ENCODE results near the gene PROCR.
A peak's percentile ranks its signal among the peaks of the same experiment; 100 is the strongest.

The PROCR gene

GRCh38 chr20:35207950-35208611, 36.2 kb downstream of the PROCR start:
- CTCF ChIA-PET: interaction anchor here (0.7 to 8.1 kb wide), 33 partner anchors 9 to 373 kb away, joined by 3 to 129 read pairs (median 5); partner anchors contain the start of genes EDEM2, GDF5 and TRPC4AP

DNA sequence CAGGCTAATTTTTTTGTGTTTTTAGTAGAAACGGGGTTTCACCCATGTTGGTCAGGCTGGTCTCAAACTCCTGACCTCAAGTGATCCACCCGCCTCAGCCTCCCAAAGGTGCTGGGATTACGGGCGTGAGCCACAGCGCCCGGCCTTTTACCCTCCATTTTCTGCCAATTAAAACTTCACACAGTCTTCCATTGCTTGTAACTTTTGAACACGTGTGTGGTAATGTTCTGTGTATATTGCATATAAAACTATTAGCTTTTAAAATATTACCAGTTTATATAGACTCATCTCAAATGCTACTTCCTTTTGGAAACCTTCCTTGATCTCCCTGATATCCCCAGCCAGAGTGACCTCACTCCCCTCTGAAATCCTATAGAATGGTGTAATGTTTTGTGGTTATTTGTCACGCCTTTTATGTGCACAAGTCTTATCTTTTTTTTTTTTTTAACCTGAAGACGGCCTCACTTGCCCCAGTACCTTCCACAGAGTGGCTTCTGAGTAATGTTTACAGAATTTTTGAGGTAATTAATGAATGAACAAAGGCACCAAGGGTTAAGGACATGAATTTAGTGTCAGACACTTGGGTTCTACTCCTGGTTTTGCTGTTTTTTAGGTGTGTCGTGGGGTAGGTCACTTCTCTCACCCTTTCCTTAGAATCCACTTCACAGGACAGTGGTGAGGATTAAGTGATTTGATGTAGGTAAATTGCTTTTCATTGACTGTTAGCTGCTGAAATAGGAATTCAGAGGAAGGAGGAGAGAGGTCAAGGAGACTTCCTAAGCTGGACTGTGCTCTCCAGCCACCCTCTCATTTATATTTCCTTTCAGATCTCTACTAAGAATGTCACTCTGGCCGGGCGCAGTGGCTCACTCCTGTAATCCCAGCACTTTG, 43.4 kb downstream of the PROCR start:
- no peak overlapping the region for H3K4me3 ChIP-seq (ENCODE audit: low read depth, low read length)
- POLR2A ChIA-PET: no interaction called here
- CTCF ChIA-PET: interaction anchor here (0.6 to 3.8 kb wide), 6 partner anchors 13 to 120 kb away, joined by 3 to 29 read pairs (median 7); no protein-coding TSS in a partner anchor
- peak; percentile 29 for DNase-seq (ENCODE audit: low read depth, low spot score)
- TF ChIP-seq, protein P1, sequence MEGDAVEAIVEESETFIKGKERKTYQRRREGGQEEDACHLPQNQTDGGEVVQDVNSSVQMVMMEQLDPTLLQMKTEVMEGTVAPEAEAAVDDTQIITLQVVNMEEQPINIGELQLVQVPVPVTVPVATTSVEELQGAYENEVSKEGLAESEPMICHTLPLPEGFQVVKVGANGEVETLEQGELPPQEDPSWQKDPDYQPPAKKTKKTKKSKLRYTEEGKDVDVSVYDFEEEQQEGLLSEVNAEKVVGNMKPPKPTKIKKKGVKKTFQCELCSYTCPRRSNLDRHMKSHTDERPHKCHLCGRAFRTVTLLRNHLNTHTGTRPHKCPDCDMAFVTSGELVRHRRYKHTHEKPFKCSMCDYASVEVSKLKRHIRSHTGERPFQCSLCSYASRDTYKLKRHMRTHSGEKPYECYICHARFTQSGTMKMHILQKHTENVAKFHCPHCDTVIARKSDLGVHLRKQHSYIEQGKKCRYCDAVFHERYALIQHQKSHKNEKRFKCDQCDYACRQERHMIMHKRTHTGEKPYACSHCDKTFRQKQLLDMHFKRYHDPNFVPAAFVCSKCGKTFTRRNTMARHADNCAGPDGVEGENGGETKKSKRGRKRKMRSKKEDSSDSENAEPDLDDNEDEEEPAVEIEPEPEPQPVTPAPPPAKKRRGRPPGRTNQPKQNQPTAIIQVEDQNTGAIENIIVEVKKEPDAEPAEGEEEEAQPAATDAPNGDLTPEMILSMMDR (IDR thresholded peaks at IDR 0.05; ENCODE audit: insufficient read depth, low read length, missing control alignments): no peak

More at GRCh38 chr20:35207950-35208611, 36.2 kb downstream of the PROCR start:
- POLR2A ChIA-PET: no interaction called here
- TF ChIP-seq, protein P1 (IDR thresholded peaks at IDR 0.05; ENCODE audit: insufficient read depth, low read length, missing control alignments): peak; percentile 60
- H3K4me3 ChIP-seq (ENCODE audit: low read depth, low read length): no peak overlapping the region; the same call in 1 of the 2 replicates
- DNase-seq (ENCODE audit: low read depth, low spot score): peak; percentile 10

- H3K4me3 ChIP-seq (ENCODE audit: low read depth, low read length): no peak overlapping the region
- DNase-seq (ENCODE audit: low read depth, low spot score): no peak
- TF ChIP-seq, protein P1 (IDR thresholded peaks at IDR 0.05; ENCODE audit: insufficient read depth, low read length, missing control alignments): no peak
- ChIA-PET CTCF (interaction anchor here (0.9 to 3.2 kb wide), 7 partner anchors 8 to 71 kb away, joined by 3 to 17 read pairs (median 5); partner anchors contain the start of gene EDEM2), POLR2A (no interaction called here)
Measured at GRCh38 chr20:35216541-35216940, 44.7 kb downstream of the PROCR start.

- ChIA-PET CTCF (interaction anchor here (0.5 to 1.5 kb wide), 4 partner anchors 10 to 79 kb away, joined by 3 to 5 read pairs (median 4); no protein-coding TSS in a partner anchor), POLR2A (no interaction called here)
- TF ChIP-seq, protein P1 (IDR thresholded peaks at IDR 0.05; ENCODE audit: insufficient read depth, low read length, missing control alignments): no peak
- DNase-seq (ENCODE audit: low read depth, low spot score): no peak
- H3K4me3 ChIP-seq (ENCODE audit: low read depth, low read length): no peak overlapping the region
Measured at GRCh38 chr20:35223941-35224340, 52.1 kb downstream of the PROCR start.

DNA sequence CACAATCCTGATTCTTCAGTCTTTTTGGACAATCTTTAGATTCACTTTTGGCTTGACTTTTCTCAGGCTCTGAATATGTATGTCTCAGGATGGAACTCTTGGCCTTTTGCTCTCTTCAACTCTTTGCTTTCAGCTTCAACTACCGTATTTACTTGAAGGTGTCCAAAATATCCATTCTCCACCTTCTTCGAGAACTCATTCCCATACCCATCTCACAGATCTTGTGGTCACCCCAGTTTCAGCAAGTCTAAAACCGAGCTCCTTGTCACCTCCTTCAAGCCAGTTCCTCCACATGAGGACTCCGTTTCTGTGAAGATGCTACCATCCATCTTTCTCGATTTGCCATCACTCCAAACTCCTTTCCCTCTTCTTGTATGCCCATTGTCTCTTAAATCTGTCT, 52.7 kb downstream of the PROCR start:
- H3K4me3 ChIP-seq (ENCODE audit: low read depth, low read length): no peak overlapping the region
- POLR2A ChIA-PET: no interaction called here

More for the DNA sequence above, 52.7 kb downstream of the PROCR start:
- DNase-seq (ENCODE audit: low read depth, low spot score): no peak
- TF ChIP-seq, protein P1 (IDR thresholded peaks at IDR 0.05; ENCODE audit: insufficient read depth, low read length, missing control alignments): no peak
- CTCF ChIA-PET: interaction anchor here (1.3 to 1.5 kb wide), 3 partner anchors 9 to 79 kb away, joined by 4 to 5 read pairs (median 5); no protein-coding TSS in a partner anchor
